HG03060 (cell line): ENCODE measurements around the gene SERTM2.
"Not testable (repeated sequence)": the region's sequence is repeated elsewhere in the genome, so short reads cannot be mapped to it uniquely, and the experiment has no call there.

Experiments
- ATAC-seq: cut with Tn5 transposase; IDR thresholded peaks from one replicate; pipeline ENCODE4 v1.9.1; 2021; ENCODE audit warnings: low read depth, moderate number of reproducible peaks; ENCODE audit not compliant: unreplicated experiment

Gene SERTM2

GRCh38 chrX:111511477-111511876 lies at the start of gene SERTM2:
Gene SERTM2, plus strand, starts transcription at chrX:111511645. Its CDS starts 7,213 bp downstream, at chrX:111518858.
- peak; percentile 49 for ATAC-seq

- ATAC-seq, result no peak
Observed at GRCh38 chrX:111465669-111466068, 45.8 kb upstream of the SERTM2 start.

GRCh38 chrX:111467896-111468295 lies 43.5 kb upstream of the SERTM2 start:
- no peak for ATAC-seq

GRCh38 chrX:111470681-111471403 lies 40.6 kb upstream of the SERTM2 start:
- no peak for ATAC-seq

- ATAC-seq, result no peak
Observed at GRCh38 chrX:111481896-111482295, 29.5 kb upstream of the SERTM2 start.

GRCh38 chrX:111483135-111483534 lies 28.3 kb upstream of the SERTM2 start:
- ATAC-seq, result no peak

- ATAC-seq, result no peak
Observed at GRCh38 chrX:111483881-111484280, 27.6 kb upstream of the SERTM2 start.

- no peak for ATAC-seq
Observed at GRCh38 chrX:111490688-111491087, 20.8 kb upstream of the SERTM2 start.

GRCh38 chrX:111492085-111492484 lies 19.4 kb upstream of the SERTM2 start:
- ATAC-seq, result no peak

GRCh38 chrX:111498538-111499103 lies 12.8 kb upstream of the SERTM2 start:
- ATAC-seq, result no peak

- ATAC-seq, result no peak
Observed at GRCh38 chrX:111503485-111503993, 7.9 kb upstream of the SERTM2 start.

GRCh38 chrX:111504941-111505340 lies 6.5 kb upstream of the SERTM2 start:
- no peak for ATAC-seq

GRCh38 chrX:111505783-111506182 lies 5.7 kb upstream of the SERTM2 start:
- ATAC-seq, result no peak

GRCh38 chrX:111506826-111507225 lies 4.6 kb upstream of the SERTM2 start:
- no peak for ATAC-seq

GRCh38 chrX:111507933-111508332 lies 3.5 kb upstream of the SERTM2 start:
- no peak for ATAC-seq

- no peak for ATAC-seq
Observed at GRCh38 chrX:111515298-111515697, 3.9 kb downstream of the SERTM2 start.

GRCh38 chrX:111518667-111519066 lies 7.2 kb downstream of the SERTM2 start:
- ATAC-seq, result no peak

- no peak for ATAC-seq
Observed at GRCh38 chrX:111519215-111519614, 7.8 kb downstream of the SERTM2 start.

- ATAC-seq, result no peak
Observed at GRCh38 chrX:111520506-111520905, 9.1 kb downstream of the SERTM2 start.

- no peak for ATAC-seq
Observed at GRCh38 chrX:111521169-111521568, 9.7 kb downstream of the SERTM2 start.

GRCh38 chrX:111543212-111543741 lies 31.8 kb downstream of the SERTM2 start:
- ATAC-seq, result no peak

- not testable (repeated sequence) for ATAC-seq
Observed at GRCh38 chrX:111549235-111549634, 37.8 kb downstream of the SERTM2 start.
